LNCAP (cell line): ENCODE results near the gene FHIT.

Experiments
- TF ChIP-seq, protein P1 (sequence below): fragments of 450-650 bp; IDR thresholded peaks from 2 replicates; pipeline ENCODE4 v1.5.1; 2017; ENCODE audit warnings: mild to moderate bottlenecking

FHIT gene

DNA sequence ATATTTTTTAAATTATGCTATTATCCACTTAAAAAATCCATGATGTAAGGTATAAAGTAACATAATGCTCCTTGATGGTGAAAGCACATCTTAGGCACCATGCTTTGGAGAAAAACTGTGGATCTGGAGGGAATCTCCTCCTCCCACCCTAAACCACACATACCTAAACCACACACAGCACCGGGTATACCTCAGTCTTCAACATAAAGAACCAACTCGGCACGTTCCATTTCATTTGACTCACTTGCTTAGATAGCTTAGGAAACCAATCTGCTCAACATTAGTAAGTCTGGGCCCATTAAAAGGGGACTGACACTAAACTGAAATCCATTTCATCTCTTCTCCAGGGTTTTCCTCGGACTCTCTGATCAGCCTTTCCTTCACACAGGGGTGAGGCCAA lies 1255.7 kb downstream of the FHIT start:
- TF ChIP-seq, protein P1, sequence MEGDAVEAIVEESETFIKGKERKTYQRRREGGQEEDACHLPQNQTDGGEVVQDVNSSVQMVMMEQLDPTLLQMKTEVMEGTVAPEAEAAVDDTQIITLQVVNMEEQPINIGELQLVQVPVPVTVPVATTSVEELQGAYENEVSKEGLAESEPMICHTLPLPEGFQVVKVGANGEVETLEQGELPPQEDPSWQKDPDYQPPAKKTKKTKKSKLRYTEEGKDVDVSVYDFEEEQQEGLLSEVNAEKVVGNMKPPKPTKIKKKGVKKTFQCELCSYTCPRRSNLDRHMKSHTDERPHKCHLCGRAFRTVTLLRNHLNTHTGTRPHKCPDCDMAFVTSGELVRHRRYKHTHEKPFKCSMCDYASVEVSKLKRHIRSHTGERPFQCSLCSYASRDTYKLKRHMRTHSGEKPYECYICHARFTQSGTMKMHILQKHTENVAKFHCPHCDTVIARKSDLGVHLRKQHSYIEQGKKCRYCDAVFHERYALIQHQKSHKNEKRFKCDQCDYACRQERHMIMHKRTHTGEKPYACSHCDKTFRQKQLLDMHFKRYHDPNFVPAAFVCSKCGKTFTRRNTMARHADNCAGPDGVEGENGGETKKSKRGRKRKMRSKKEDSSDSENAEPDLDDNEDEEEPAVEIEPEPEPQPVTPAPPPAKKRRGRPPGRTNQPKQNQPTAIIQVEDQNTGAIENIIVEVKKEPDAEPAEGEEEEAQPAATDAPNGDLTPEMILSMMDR: no peak

DNA sequence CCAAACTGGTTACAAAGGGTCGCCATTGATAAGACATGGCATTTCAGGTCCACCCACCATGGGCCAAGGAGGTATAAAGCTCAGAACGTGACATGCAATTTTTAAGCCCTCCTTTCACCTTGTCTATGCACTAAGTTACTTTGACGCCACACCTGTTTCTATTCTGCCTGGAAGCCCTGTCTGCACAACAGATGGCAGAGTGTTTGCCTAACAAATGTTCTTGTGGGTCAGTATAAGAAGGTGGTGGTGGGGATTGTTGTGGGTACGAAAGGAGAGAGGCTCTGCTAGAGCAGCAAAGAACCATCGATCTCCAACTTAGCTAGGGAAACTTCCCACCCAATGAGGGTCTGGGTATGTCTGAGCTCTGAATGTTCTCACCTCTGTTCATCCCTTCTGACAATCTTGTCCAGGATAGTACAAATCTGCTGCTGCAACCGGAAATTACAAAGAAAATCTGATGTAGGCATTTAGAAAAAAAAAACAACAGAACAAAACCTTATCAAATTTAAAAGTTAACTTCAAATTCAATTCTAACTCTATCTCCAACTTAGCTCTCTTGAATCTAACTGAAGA lies 1256.4 kb downstream of the FHIT start:
- TF ChIP-seq, protein P1: no peak

DNA sequence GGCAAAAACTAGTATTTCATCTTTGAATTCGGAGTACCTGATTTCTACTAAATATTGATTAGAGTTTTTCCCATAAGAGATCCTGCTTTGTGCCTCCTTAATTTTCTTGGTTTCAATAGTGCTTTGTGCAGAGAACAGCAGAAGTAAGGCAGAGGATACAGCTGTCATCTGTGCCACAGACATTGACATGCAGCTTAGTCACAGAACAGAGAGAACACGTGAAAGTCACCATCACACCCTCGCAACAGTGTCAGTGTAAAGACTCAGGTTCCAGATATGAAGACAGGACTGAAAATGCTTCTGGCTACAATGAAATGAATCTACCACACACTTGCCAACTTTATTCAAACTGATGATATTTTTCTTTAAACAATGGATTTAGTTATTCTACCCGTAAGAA lies 1258.7 kb downstream of the FHIT start:
- TF ChIP-seq, protein P1: no peak

DNA sequence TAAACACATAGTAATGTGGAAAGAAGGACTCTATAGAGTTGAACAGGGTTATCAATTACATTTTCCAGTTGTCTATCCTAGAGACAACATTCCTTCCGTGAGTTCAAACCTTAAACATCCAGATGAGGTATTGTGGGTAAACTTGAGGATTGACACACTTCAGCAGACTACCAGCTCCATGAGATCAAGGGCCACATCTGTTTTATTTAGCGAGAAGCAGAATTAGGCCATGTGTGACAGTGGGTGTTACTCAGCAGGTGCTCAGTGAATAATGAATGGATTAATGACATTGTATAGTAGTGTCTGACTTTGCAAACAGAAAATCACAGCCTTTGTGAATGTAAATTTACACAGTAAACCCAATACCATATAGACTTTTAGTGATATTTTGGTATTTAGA lies 1260.3 kb downstream of the FHIT start:
- TF ChIP-seq, protein P1: no peak

DNA sequence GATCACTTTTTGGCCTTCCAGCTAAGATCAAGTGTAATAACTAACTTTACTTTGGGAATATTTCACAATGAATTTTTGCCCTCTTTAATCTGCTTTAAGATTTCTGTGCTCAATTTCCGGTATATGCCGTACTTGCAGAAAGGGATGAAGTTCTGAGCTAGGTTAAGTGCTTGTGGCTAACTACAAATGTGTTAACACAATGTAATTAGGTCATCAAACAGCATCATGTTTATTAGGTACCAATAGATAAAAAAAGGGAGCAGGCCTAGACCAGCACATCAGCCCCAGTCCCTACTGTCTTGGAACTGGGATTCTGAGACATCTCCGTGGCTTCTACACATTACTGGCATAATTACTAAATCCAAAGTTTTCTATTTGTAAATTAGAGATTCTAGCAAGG lies 1268.7 kb downstream of the FHIT start:
- TF ChIP-seq, protein P1: no peak

DNA sequence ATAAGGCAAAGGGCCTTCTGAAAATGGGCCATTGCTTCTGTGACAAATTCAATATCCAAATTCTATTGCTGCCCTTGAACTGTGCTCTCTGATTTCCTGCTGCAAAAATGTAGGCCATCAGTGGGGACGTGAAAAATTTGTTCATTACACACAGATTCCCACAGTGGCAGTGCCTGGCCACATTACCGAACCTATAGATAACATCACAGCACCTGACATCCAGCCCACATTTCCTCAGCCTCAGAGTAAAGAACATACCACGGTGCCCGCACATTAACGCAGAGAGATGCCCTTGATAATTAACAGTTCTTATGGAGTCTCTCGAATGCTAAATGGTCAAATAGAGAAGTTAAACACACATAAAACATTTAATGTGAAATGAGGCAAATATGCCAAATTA lies 1269.9 kb downstream of the FHIT start:
- TF ChIP-seq, protein P1: no peak

DNA sequence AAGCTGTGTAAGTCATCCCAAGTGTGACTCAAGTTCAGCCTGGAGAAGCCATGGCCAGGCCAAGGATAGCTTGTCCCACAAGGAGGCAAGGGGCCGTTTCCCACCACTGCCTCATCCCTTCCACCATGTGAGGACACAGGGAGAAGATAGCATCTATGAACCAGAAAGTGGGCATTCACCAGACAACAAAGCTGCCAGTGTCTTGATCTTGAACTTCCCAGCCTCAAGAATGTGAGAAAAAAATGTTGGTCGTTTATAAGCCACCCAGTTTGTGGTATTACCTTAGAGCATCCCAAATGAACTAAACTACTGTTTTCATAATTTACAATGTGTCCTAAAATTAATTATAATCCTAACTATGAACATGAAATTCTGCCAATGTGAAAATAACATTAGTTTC lies 1270.7 kb downstream of the FHIT start:
- TF ChIP-seq, protein P1: no peak

DNA sequence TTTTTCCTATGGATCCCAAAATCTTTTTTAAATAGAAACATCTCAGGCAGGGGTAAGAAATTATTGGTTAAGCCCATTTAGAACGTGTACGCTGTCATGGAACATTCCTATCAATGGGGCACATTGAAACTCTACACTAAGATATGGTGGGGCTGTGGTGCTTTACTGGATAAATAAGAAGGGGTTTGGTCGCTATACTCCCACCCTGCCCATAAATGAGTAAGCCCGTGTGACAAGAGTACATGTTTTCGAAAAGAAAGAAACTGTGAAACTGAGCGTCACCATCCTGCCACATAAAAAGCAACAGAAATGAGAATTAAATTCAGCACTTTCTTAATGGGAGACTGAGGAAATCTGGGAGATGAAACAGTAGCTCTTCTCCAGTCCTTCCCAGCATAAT lies 1271.7 kb downstream of the FHIT start:
- TF ChIP-seq, protein P1: no peak
